ENCODE measurements around the gene GAN.
"Not testable (repeated sequence)": the region's sequence is repeated elsewhere in the genome, so short reads cannot be mapped to it uniquely, and the experiment has no call there.

GAN gene

DNA sequence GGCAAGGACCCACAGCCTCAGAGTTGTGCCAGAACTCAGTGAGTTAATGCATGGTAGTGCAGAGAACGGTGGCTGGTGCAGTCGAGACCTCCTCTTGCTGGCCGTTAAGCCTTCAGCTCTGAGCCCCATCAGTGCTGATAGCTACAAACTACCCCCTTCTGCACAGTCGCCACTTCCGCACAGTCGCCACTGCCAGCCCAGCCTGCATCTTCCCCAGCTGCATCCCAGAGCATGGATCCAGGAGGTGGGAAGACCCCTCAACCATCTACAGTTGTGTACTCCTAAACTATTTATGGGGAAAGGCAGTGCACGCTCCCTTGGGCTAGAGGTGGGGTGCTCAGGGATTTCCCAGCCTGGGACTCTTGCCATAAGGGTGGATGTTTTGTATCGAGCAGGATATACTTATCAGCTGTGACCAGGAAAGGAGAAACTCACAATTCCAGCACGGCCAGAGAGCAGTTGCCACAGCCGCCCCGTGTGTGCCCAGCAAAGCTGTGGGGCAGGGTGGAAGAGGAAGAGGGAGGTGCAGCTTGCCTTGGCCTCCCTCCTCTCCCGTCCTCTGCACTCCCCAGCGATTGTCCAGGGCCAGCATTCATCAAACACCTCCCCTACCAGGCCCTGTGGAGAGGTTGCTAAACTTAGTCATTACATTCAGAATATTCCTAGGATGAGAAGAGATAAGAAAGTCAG, 80.3 kb downstream of the GAN start:
- no peak for DNase-seq (ENCODE audit: low read depth in 3 of 3, low spot score in 1 of 3)

DNA sequence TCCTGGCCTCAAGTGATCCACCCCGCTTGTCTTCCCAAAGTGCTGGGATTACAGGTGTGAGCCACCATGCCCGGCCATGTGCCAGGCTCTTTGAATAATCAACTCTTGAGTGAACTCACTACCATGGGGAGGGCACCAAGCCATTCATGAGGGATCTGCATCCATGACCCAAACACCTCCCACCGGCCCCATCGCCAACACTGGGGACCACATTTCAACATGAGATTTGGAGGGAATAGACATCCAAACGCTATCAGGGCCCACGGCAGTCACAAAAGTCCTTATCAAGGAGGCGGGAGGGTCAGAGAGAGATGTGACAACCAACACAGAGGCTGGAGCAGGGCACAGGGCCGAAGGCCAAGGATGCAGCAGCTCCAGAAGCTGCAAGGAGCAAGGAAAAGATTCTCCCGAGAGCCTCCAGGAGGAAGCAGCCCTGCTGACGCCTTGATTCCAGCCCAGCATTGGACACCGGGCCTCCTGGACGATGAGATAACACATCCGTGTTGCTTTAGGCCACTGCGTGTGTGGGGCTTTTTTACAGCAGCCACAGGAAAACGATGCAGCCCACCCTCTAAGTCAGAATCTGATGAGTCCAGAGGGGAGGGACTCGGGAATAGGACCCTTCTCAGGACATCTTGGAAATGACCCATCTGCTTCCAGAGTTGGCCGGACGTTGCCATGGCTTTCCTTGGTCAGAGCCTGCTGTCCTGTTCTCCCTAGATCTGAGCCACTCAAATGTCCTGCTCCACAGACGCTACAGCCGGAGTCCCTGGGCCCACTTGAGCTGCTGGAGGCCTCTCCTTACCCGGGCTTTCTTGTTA, 82.5 kb downstream of the GAN start:
- no peak for DNase-seq (ENCODE audit: low read depth in 3 of 3, low spot score in 1 of 3)

DNA sequence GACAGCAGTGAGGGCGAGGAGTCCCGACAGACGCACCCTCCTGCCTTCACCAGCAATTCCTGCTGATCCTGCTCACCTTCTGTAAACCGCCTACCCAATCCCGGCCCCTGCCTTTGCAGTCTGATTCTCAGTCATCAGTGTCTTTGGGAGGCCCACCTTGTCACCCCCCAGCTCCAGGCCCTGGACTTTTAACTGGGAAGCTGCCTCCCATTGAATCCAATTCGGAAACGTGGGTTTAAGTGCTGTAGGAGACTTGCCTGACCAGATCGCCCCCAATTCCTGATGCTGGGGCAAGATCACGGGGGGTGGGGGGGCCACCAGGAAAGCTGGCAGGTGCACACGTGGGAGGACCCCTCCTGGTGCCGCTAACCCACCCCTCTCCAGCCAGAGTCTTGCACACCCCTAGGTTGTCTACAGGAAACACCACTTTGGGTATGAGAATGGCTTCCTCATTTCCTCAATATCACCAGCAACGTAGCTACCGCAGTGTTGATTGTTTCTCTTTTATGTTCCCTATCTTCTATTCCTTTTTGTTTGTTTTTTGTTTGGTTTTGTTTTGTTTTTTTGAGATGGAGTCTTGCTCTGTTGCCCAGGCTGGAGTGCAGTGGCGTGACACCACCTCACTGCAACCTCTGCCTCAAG, 83.2 kb downstream of the GAN start:
- no peak for DNase-seq (ENCODE audit: low read depth in 3 of 3, low spot score in 1 of 3)

DNA sequence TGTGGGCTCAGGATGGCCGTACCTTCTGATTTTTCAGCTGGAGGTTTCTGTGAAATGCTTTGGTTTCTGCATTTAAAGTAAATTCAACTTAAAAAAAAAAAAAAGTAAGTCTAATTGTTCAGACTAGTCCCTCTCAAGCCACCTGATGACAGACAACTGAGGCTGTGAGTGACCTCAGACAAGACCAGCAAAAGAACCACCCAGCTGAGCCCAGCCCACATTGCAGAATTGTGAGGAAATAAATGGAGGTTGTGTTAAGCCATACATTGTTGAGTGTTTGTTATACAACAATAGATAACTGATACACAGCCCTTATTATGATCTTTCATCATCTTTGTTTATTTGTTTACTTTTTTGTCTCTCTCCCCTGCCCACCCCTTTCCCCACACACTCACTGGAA, 85.1 kb downstream of the GAN start:
- no peak for DNase-seq (ENCODE audit: low read depth in 3 of 3, low spot score in 1 of 3)

DNA sequence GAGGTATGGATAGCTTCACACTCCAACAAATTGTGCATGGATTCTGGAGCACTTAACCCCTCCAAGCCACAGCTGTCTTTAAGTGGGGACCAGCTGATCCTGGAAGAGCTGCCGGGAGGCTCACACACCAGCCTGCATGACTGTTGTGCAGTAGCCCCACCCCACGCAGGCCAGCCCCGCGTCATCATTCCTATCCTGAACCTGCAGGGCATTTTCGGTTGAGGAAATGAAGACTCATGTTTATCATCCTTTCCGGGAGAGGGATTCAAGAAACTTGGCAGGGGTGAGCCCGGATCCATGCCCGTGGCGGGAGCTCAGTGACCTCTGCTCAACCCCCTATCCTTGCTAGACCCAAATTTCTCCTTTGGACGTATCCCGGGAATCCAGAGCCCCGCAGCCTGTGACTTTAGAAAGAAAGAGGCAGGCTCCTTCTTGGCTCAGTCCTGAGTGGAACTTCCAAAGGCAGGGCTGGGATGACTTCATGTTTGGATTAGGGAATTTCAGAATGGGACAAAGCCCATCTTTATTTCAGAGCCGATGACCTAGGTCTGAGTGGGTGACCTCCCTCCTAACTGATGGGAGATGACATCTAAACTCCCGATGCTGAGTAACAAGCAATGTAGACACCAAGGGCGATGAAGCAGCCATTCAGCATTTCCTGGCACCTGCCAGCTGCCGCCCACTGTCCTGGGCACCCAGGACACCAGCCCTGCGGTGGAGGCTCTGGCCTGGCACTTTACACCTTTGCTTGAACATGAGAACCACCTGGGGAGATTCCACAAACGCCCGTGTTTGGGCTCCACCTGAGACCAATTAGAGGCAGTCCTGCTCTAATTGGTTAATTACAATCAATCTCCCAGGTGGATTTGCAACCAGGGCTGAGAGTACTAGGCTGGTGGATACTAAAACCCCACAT, 86.5 kb downstream of the GAN start:
- no peak for DNase-seq (ENCODE audit: low read depth in 3 of 3, low spot score in 1 of 3)

DNA sequence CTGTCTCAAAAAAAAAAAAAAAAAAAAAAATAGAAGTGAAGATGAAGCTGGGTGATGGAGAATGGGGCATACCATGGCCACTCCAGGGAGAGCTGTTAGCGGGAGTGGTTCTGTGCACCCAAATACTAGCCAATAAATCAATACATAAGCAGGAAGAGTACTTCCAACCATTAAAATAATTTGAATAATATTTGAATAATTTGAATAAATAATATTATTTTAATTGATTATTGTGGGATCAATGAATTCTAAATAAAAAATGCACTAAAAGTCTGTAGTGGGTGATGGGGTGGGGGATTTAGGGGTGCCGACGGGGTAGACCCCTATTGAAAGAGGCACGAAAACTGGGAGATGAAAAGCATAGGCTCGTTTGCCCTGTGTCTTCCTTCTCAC, 88.4 kb downstream of the GAN start:
- no peak for DNase-seq (ENCODE audit: low read depth in 3 of 3, low spot score in 1 of 3)

DNA sequence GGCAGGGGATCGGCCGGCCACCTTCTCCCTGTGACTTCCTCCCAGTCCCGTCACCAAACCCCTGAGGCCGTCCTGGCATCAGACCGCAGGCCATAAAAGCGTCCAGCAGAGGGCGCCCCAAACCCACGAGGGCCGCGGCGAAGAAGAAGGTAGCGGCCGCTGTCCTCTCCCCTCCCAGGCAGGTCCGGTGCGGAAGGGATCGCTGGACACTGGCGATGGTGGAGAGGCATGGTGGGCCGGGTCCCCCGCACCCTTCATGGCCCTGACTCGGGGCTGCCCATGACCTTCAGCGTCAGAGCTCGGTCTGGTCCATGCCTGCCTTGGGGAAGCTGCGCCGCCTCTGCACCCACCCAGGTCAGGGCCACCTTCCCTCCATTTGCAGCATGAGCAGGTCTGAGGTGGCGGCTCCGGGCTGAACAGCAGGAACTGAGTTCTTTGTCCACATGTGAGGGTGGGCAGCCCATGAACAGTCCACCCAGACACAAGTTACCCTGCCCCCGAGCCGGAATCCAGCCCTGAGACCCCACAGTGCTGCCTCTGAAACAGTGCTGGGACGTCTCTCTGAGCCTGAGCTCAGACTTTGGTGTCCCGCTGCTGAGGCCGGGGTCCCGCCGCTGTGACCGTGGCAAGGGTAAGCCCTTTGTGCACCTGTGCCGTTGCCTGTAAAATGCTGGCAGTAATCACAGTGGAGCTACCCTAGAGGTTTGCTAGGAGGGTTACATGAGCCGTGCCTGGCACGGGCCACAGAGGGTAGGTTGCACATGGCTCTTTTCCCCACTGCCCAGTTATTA, 89.0 kb downstream of the GAN start:
- peak; percentile 31 to 83 (median 66) for DNase-seq (ENCODE audit: low read depth in 3 of 3, low spot score in 1 of 3)

DNA sequence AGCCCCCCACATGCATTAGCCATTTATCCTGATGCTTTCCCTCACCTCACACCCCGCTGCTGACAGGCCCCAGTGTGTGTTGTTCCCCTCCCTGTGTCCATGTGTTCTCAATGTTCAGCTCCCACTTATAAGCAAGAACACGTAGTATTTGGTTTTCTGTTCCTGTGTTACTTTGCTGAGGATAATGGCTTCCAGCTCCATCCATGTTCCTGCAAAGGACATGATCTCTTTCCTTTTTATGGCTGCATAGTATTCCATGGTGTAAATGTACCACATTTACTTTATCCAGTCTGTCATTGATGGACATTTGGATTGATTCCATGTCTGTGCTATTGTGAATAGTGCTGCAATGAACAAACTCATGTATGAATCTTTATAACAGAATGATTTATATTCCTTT, 90.2 kb downstream of the GAN start:
- not testable (repeated sequence) for DNase-seq (ENCODE audit: low read depth in 3 of 3, low spot score in 1 of 3)

DNA sequence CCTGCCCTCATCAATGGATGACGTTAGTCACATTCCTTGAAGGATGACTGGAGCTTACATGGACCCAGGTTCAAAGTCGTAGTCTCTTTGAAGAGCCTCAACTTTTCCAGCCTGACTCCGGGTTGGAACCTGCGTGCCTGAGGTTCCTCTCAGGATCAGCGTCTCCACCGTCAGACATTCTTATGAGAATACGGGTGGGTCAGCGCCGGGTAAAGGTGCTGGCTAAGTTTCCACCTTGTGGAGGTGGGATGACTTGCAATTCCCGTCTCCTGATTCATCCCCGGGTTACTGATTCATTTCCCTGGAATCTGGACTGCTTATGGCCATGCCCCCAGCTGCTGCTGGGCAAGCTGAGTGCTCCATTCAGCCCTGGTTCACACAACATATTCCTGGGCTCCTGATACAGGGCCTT, 90.9 kb downstream of the GAN start:
- DNase-seq (ENCODE audit: low read depth in 3 of 3, low spot score in 1 of 3): no peak

DNA sequence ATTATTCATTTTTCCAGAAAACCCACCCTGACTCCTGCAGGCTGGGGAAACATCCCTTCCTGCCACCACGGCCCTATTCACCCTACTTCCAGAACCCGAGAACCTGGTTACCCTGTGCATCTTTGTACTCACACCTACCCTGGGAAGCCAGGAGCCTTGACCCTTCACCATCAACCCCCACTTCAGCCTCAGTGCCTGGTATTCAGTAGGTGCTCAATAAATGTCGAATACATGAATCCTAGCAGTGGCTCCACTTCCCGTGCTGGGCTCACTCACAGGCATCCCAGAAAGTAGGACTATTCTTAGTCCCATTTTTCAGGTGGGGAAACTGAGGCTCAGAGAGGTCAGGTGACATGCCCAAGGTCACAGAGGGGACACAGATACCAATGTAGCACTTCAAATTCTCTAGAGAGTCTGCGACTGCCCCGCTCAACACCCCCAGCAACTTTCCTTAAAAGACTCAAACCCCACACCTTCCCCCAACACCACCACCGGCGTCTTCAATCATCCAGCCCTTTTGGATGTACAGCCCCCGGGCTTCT, 93.7 kb downstream of the GAN start:
- no peak for DNase-seq (ENCODE audit: low read depth in 3 of 3, low spot score in 1 of 3)

DNA sequence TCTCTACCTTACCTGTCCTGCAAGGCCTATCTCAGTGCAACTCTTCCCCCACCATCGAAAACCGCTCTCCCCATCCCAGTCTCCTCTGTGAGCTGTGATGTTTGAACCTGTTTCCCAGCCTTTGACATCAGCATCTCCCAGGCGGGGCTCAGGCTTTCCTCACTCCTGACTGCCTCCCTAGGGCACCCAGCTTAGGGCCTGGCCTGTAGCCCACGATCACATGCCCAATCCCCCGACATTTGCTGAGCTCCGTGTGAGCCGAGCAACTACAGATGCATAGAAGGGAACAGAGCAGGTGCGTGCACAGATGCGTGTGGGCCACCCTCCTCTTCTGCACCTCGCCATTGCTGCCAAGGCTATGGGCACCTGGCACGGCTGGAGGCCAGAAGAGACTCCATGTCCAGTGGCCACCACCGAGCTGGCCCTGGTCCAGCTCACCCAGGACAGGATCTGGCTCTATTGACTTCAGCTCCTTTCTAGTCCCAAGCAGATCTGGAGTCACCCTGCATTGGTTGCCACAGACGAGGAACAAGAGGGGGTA, 94.3 kb downstream of the GAN start:
- DNase-seq (ENCODE audit: low read depth in 3 of 3, low spot score in 1 of 3): no peak

DNA sequence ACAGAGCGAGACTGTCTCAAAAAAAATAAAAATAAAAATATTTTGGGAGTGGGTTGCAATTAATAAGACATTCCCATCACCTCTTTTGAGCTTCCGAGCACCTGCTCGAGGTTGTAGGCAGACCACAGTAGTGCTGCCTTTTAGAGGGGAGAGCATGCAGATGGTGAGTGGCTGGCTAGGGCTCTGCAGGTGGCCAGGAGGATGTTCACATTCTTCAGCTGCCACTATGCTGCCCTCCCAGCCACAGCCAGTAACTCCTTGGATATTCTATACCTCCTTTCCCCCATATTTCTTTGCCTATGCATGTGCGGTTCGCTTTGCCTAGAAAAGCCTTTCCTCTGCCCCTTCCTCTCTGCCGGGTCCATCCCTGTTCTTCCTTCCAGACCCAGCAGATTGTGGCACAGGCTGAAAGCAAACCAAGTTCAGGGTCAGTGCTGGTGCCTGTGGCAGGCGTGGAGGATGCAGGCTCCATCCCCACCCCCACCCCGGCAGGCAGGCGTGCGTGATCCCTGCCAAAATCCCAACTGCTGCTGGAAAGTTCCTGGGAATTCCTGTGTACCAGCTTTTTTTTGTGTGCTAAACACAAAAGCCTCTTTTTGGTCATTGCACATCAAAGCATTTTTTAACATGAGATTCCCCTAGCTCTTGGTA, 96.0 kb downstream of the GAN start:
- DNase-seq (ENCODE audit: low read depth in 3 of 3, low spot score in 1 of 3): no peak

DNA sequence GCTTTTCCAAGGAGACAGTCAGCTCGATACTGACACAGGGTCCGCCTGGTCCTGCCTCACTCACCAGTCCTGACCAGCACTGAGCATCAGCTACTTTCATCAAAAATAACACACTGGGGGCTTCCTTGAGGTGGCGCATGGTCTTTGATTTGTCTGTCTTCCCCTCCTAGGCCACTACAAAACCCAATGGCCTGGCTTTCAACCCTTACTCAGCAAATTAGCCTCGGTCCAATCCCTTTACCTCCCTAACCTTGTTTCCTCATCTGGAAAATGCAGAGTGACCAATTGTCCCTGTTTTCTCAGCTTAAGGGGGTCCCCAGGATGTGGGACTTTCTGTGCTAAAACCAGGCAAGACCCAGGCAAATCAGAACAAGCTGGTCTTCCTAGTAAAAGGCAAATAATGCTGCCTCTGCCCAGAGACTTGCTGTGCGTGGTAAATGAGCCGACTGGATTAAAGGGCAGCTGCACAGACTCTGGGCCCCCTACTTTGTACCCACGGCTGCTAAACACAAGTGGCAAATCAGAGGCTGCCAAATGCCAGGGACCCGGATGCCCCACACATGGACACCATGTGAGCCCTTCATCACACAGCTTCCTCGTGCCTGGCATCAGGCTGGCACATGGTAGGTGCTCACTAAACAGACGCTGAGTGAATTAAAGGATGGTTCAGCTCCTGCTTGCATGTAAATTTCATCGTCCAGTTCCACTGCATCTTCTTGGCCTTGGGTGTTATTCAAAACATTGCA, 98.7 kb downstream of the GAN start:
- no peak for DNase-seq (ENCODE audit: low read depth in 3 of 3, low spot score in 1 of 3)

DNA sequence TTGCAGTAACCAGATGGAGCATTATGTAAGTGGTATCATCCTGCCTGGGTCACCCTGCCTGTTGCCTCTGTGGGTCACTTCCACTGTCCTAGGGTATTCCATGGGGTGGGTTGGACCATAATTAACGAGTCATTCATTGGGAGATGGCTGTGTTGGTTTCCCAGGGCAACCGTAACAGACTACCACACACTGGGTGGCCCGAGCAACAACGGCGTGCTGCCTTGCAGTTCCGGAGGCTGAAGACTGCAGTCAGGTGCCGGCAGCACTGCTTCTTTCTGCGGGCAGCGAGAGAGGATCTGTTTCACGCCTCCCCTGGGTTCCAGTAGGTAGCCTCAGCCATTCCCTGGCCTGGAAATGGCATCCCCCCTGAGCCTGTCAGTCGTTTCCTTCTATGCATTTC, 101.0 kb downstream of the GAN start:
- DNase-seq (ENCODE audit: low read depth in 3 of 3, low spot score in 1 of 3): no peak

DNA sequence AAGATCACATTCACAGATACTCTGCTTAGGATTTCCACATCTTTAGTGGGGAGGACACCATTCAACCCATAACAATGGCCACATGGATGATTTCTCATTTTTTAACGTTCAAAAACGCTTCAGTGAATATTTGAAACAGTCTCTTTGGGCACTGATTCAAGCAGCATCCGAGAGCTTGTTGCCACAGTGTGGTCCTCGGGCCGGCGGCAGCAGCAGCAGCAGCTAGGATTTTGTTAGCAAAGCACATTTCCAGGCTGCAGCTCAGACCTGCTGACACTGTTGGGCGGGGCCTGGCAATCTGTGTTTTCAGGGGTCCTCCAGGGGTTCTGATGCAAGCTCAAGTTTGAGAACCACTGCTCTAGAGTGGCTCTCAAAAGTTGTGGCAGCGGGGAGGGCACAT, 102.0 kb downstream of the GAN start:
- no peak for DNase-seq (ENCODE audit: low read depth in 3 of 3, low spot score in 1 of 3)

DNA sequence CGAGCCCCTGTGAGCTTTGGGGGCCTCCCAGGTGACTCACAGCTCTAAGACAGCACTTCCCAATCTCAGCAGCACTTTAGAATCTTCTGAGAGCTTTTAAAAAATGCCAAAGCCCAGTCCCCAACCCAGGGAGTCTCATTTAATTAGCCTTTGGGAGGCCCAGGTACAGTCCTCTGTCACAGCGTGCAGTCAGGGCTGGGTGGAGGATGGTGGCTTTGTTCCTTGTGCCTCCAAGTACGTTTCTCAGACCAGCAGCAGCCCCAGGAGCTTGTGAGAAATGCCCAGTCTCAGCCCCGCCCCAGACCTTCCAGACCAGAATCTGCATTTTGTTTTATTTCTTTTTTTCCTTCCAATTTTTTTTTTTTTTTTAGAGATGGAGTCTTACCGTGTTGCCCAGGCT, 102.4 kb downstream of the GAN start:
- no peak for DNase-seq (ENCODE audit: low read depth in 3 of 3, low spot score in 1 of 3)

DNA sequence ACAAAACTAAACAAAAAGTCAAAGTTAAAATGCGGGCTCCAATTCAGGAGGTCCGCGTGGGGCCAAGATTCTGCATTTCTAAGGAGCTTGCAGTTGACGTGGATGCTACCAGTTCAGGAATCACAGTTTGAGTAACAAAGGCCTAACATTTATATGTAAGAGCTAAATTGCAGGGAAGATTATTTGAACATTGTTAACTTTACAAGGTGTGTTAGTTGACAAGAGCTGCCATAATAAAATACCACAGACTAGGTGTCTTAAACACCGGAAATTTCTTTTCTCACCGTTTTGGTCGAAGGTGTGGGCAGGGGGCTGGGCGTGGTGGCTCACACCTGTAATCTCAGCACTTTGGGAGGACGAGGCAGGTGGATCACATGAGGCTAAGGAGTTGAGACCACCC, 105.0 kb downstream of the GAN start:
- no peak for DNase-seq (ENCODE audit: low read depth in 3 of 3, low spot score in 1 of 3)

DNA sequence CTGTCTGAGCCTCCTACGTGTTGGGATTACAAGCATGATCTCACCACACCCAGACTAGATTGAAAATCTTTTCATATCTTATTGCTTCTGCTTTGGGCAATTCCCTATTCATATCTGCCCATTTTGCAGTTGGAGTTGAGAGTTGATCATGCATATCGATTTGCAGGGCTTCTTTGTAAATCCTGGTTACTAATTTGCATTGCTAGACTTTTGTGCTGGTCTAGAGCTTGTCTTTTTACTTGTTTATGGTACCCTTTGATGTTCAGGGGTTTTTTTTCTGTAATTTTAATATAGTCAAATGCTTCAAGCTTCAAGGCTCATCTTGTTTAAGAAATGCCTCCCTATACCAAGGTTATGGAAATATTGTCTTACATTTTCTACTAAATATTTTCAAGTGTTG, 106.4 kb downstream of the GAN start:
- no peak for DNase-seq (ENCODE audit: low read depth in 3 of 3, low spot score in 1 of 3)

DNA sequence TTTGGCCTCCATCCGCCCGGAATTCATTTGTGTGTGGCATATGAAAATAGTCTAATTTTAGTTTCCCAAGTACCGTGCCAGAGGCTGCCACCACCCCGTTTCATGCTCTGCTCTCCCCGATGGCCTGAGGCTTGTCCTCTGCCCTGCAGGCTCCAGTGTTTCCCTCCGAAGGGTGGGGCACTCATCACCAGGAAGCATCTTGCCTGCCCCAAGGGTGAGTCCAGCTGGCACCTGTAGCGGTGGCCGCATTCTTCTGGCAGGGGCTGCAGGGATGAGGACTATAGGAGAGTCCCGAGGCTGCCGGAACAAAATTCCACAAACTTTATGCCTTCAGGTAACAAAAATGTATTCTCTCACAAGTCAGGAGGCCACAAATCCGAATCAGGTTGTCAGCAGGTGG, 106.8 kb downstream of the GAN start:
- DNase-seq (ENCODE audit: low read depth in 3 of 3, low spot score in 1 of 3): no peak
